MV-4-11 (cell line): ENCODE measurements around the gene DCANP1.
A peak's percentile ranks its signal among the peaks of the same experiment; 100 is the strongest.

Experiments used
- DNase-seq: peaks from one replicate; lab custom pipeline; 2025; lab: John Stamatoyannopoulos, UW

The DCANP1 gene, protein sequence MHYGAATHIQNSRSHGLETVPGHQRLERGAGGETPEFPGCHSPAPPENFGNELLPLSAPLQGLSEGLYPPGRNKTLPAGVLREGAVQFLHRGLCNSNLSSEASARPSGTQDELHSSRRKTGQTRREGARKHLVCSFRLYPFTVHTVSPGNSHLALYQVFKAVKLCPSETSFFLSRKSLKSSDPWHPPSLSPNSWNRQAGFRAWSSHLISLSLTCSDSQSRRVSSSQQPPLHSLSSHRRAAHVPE

DNA sequence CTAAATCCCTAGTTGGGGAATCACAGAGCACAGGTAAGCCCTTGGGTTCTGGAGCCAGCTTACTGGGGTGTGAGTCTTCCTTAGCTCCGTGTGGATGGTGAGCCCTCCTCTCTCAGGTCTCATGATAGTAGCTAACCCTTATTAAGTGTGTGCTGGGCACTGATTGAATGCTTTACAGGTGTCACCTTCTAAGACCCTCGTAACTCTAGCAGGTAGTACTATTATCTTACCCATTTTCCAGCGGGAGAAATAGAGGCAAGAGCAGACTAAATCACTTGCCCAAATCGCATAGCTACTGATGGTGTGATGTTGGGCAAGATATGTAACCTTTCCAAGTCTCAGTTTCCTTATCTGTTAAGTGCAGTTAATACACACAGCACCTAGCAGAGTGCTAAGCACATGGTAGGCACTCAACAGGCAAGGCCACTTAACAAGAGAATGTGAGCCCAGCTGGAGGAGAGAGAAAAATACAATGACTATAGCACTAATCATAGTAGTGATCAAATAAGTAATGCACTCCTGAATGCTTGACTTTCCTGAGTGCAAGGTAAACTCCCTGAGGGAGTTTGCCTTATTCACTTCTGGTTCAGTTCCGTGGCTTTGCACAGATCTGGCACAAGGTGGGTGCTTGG, at the start of gene DCANP1:
Gene DCANP1 (minus strand): TSS at position 51 of the 632 bp plus-strand sequence. CDS start 240 bp downstream, outside the sequence.
- DNase-seq, result no peak

DNA sequence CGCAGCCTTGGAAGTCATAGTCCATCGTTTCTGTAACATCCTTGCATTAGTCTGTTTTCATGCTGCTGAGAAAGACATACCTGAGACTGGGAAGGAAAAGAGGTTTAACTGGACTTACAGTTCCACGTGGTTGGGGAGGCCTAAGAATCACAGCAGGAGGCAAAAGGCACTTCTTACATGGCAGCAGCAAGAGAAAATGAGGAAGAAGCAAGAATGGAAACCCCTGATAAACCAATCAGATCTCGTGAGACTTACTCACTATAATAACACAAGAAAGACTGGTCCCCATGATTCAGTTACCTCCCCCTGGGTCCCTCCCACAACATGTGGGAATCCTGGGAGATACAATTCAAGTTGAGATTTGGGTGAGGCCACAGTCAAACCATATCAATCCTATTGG, 48.4 kb upstream of the DCANP1 start:
- peak; percentile 75 for DNase-seq

DNA sequence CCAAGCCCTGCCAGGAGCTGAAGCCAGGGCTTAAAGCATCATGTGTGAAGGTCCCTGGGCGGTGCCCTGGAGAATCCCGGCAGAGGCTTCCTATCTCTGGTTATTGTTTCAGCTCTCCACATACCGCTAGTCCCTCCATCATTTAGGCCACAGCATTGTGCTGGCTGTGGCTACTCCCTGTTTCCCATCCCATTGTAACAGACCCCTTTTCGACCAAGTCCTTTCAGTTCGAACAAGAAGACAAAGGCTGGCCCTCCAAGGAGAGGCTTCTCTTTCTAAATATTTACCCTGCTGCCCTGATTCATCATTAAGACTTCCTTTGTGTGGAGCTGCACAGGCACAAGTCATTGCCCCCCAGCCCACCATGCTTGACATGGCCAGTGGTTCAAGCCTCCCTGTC, 47.0 kb upstream of the DCANP1 start:
- no peak for DNase-seq

DNA sequence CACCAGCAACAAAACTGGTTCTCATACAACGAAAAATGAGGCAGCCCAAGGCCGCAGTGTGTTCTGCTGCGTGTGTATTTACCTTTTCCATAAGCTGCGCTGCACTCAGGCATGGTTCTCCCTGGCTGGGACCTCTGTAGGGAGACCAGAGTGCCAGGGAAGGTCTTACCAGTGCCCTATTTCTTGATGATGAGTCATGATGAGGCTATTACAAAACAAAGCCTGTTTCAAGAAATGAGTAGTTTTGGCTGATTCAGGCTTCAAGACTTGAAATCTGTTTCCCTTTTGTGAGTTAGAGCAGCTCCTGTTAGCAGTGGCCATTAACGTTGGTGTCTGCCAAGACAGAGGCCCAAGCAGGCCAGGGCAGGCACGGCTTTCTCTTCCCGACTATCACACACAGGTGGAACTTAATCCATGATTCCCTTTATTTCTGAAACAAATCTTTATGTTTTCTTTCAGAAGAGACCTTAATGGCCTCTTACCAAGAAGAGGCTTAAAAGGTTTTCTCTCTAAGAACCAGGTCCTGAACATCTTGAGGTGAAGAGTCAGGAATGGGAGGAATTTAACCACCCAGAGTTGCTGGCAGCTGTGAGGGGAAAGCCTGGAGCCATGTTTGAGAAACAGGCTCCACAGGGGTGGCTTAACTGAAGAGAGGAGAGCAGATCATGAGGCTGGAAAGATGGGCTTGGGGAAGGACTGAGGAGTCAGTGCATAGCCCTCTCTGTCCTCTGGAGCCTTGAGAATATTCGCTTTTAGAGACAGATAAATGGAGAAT, 46.4 kb upstream of the DCANP1 start:
- peak; percentile 95 for DNase-seq

DNA sequence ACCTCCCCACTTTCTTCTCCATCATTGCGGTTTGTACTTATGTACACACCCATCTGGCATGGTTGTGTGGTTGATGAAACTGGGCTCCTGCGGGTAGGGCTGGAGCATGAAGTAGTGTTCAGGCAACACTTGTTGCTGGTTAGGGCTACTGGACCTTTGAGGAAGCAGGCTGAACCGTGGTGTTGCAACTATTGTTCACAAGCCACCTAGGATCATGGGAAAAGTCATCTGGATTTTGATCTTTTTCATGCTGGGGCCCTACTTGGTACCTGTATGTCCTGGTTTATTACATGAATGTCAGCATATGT, 45.1 kb upstream of the DCANP1 start:
- peak; percentile 96 for DNase-seq

DNA sequence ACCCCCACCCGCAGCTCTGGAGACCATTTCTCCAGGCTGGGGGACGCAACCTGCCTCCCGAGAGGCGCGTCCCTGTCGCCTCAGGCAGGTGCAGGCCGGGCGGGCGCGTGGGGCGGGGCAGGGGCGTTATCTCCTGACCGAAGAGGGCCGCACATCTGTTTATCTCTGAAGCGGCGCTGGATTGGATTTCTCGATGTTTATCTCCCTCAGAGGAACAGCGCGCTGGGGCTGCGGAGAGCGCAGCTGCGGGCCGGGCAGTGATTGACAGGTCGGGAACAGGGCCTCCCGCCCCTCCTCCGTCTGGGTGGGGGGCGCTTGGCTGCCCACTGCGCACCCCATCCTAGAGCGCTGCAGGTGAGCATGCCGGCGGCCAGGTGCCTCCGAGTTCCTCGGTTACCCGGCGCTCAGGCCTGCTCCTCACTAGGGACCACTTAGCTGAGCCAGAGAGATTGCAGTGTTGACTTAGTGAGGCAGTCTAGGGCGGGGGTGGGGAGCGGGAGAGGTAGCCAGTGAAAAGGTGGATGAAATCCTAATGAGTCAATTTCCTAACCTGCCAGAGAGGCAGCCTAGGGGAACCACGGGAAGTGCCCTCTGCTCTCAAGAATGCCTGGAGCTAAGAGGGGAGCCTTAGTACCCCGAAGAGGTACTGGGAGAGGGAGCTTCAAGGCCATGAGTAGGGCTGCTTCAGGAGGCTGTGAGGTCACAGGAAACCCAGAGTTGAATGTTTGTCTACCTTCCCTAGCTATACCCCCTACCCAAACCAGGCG, 44.6 kb upstream of the DCANP1 start:
- DNase-seq, result no peak

DNA sequence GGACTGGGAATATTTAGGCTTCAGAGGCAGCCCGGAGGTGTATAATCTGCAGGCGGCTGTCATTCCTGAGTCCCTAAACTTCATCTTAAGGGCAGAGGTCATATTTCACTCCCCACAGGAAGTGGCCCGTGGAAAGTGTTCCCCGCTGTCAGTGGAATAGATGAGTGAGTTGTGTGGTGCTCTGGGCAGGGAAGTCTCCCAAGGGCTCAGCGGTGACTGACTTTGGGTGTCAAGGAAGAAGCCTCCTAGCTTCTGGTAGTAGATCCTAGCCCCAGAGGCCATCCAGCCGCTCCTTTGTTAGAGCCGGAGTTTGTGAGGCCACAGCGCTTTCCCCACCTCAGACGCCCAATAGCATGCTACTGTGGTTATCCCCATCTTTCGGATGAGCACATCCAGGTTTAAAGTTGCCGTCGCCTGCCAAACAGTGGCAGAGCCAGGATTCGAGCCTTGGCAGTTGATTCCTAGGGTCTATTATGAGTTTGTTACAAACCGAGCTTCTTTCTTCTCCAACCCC, 43.9 kb upstream of the DCANP1 start:
- no peak for DNase-seq

DNA sequence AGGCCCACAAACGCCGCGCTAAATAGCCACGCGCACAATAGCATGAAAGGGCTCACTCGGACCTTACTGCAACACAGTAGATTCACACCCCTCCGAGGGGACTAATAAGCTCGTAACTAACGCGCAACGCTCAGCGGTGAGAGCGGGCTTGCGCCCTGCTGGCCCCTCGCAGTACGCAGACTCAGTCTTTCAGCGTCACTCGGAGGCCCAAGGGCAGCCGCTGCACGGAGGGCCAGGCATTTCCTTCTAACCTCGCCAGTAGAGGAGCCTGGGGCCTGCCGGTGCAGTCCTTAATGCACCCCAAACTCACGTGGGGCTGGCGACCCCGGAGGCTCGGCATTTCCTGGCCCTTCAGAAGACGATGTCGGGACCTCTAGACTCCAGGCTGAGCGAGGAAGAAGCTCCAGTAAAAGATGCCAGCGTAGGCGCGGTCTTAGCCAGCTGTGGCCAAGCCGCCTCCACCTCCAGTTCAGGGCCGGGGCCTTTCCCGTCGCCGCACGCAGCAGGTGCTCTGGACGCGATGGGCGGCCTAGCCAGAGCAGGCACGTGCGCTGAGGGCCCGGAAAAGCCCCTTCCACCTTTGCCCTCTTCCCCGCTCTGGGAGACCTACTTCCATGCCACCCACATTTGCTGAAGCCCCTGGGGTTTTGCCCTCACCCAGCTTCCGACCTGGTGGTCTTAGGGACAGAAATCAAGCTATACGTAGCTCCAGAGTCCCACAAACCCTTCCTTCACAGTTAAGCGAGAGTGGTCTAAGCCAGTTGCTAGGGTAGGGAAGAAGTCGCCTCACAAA, 43.3 kb upstream of the DCANP1 start:
- DNase-seq, result no peak

DNA sequence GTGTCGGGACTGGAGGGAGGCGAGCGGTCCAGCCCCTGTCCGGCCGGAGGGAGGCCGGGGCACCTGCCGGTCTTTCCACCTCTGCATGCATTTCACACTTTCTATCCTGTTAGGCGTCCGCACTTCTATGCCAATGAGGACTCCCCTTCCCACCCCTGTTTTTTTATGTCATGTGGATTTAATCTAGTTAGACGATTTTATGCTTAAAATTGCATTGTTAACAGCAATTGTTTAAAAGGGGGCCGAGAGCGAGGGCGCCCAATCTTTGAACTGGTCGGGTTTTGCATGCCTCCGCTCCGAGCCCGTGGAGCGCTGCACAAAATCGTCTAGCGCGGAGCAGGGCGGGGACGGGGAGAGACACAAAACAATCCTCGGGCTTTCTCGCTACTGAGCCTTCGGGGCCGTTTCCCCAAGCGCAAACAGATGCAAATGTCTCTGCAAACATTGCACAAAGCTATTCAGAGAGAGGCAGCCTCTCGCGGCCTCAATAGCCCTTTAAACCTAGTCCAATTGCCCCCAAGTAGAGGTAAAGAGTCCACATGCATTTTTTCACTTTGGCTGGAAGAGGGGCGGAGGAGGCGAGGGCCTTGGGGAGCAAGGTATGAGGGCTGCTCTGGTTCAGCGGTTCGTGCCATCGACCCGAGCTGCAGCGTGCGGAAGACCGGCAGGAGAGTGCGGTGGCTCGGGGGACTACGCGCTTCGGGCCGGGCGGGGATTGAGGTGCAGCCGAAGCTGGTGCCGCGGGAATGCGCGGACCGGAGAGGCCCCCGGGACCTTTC, 42.5 kb upstream of the DCANP1 start:
- no peak for DNase-seq

DNA sequence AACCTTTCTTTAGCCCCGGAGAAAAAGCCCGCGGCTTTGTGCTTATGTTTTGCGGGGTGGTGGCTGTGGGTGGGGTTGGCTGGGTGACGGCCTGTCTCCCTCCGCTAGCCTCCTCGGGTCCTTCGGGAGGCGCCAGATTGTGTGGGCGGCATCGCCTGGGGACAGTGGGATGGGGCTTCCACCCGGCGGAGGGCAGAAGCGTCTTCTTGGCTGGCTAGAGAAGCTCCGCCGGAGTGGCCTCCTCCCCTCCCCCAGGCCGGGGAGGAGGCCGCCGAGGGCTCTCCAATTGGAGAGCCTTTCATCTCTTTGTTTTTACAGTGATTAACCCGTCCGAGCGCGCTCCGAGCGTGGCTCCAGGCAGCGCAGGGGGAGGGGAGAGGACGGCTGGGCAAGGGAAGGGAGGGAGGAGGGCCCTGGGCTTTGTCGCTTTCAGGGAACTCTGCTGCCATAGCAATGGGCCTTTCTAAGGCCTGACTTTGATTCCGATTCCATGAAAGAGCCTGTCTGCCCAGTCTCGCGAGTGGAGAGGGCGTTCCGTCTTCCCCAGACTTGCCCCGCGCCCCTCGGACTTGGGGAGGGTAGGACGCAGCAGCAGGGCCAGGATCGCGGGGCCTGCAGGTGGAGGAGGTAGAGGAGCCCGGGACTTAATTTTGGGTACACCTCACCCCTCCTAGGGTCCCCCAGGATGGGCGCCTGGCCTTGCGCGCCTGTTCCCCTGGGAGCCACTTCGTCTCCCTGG, 41.7 kb upstream of the DCANP1 start:
- peak; percentile 41 for DNase-seq

DNA sequence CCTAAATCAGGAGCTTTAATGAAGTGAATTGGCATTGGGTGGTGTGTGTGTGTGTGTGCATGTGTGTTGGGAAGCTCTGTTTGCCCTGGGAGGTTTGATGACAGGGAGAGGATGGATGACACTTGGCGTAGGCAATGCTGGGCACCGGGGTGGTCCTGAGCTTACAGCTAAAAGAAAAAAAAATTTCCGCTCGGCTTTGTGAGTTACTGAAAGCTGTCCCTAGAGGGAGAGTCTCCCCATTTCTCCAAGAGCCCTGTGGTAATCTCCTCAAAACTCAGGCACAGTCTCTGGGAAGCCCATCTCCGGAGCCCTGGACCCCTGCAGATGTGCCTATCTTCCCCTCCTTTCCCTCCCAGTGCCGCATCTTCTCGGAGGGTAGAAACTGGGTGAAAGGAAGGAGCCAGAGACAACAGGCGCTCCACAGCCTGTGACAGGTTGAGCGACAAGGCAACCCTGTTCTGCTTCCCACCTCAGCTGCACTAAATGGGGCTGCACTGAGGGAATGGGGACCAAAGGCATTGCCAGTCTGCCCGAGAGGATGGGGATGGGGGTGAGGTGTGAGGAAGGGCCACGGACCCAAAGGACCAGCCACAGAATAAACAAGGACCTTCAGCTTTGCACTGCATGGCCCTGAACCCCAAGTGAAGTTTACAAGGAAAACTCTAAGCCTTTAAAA, 40.8 kb upstream of the DCANP1 start:
- no peak for DNase-seq

DNA sequence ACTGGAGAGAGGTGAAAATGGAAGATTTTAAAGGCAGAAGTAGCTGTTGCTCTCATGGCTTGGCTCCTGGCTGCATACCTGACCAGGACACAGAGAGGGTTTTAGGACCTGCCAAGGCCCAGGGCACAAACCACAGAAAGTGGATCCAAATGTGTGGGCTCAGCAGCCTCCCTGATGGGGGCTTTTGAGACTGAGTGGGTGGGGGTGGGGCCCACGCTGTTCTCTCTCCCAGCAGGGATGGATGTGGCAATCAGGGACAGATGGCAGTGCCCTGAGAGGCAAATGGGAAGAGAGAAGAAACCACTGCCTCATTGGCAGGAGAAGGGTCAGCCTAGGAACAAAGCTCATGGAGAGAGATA, 39.9 kb upstream of the DCANP1 start:
- DNase-seq, result peak; percentile 41

DNA sequence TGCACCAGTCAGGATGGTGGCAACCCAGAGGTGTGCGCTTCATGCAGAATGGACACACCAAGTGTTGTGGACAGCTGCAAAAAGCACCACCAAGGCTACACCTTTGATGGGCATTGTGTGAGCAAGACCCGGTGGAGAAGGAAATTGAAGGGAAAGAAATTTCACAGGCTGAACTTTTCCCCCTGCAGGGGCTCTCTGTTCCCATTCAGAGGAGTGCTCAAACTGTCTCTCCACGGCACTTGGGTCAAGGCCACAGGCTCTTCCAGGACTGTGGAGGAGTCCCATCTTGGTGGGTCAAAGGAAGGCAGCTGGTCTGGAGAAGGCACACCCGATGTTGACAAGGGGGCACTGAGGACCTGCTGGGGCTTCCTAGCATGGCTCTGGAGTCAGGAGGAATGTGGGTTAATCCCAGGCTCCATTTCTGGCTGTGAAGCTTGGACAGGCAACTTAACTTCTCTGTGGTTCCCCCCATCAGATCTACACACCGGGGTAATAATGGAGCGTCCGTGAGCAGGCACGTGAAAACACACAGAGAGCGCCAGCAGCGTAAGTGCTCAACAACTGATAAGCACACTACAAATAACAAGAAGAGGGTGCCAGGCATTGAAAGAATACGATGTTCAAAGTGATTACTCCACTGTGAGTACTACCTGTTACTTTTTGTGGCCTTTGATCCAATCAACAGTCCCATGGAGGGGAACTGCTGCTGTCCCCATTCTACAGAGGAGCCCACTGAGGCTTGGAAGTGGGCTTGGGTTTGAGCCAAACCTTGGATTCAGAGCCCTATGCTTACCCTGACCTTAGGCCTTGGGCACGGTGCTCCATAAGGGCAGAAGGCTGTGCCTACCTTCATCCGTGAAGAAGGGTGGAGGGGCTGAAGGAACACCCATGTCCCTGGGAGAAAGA, 39.2 kb upstream of the DCANP1 start:
- DNase-seq, result no peak

DNA sequence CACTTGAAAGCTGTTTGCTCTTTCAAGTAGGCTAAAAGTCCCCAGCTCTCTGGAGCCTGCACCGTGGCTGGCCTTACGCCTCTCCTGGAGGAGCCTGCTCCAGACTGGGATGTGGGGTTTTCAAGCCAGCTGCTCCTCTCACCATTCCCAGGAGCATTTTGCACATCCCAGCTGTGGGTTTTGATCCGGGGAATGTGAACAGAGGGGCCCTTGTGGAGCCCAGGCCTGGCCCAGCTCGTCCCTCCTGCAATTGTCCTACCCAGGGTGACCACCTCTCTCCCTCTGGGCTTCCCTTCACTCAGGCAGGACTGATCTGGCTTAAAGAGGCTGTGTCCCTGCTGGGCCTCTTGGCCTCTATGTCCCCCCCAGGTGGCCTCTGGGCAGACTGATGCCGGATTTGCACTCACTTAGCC, 37.5 kb upstream of the DCANP1 start:
- no peak for DNase-seq

DNA sequence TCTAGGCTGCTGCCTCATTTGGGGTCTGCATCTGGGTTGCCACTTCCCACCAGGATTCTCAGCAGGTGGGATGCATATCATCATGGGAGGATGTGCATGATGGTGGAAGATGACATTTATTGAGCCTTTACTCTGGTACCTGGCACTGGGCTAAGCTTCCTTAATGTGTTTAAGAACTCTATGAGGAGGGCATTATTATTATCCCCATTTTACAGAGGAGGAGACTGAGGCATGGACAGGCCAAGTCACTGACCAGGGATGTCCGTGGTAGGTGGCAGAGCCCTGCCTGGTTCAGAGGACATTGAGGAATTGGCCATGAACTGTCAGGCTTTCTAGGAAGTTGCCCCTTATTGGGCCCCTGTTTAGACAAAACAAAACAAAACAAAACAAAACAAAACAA, 36.1 kb upstream of the DCANP1 start:
- no peak for DNase-seq

DNA sequence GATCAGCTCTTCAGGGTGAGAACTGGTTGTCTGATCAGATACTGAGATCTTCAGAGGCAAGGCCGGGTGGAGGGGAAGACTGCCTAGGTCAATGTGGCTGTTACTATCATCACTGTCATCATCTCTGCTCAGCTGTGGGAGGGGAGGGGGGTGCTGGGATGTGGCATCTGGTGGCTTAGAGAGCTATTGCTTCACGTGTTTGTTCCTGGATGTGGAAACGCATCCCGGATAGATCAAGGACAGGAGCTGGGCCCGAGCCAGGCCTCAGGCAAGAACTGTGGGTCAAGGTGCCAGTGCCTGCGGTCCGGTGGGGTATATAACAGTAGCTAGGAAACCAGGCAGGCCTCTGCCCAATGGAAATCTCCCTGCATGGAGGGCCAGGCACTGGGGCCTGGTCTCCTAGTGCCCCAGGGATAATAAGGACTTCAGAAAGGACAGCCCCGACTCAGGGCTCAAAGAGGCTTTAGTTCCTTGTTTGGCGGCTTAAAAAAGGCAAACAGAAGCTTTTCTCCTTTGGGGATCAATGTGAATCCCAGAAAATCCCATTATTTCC, 35.3 kb upstream of the DCANP1 start:
- peak; percentile 89 for DNase-seq

DNA sequence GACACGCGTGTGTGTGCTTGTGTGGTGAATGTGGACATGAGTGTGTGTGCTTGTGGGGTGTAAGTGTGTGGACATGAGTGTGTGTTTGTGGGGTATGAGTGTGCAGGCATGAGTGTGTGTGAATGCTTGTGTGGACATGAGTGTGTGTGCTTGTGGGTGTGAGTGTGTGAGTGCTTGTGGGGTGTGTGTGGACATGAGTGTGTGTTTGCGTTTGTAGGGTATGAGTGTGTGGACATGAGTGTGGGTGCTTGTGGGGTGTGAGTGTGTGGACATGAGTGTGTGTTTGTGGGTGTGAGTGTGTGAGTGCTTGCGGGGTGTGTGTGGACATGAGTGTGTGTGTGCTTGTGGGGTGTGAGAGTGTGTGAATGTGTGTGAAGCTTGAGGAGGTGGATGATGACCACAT, 34.8 kb upstream of the DCANP1 start:
- DNase-seq, result no peak

DNA sequence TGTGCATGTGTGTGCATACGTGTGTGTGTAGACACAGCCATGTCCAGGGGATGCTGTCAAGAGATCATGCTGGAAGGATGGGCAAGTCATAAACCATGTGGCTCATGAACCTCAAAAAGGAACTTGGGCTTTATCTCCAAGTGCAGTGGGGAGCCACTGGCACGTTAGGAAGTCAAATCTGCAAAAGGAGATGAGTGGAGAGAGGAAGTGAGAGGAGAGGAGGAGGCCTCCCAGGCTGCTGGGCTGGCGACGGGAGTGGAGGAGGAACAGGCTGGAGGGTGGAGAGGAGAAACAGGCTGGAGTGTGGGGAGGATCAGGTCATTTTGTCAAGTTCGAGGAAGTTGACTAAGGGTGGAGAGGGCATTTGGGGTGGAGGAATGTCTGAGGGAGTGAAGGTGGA, 34.2 kb upstream of the DCANP1 start:
- DNase-seq, result peak; percentile 99
